ENCODE results near the gene SRP19. TPM values are rescaled to one million over a fixed set of nuclear protein-coding genes. Genes with fewer than 3 reads are reported as not detected.
"Not testable (repeated sequence)": the region's sequence is repeated elsewhere in the genome, so short reads cannot be mapped to it uniquely, and the experiment has no call there.

The SRP19 gene
- total and polyA plus RNA-seq, 10 of the 15 experiments (the other 5 are each of a cell fraction or from before 2014, with no cell fraction given) = 43.4 to 379 (median 156) TPM

- TSS peak; percentile 99 for BruUV-seq (replicated peaks)
- Histone ChIP-seq H3K4me2 (ENCODE audit: control insufficient read depth, insufficient read depth) (peak overlapping the region; percentile 82), H3K79me2 (ENCODE audit: control insufficient read depth, insufficient read depth, low read length) (peaks cover 38% of the 10 kb centered on the region), H3K4me3 (peak overlapping the region; percentile 64), H2AFZ (ENCODE audit: control insufficient read depth, low read depth, low read length) (peak overlapping the region; percentile 98), H3K9ac (ENCODE audit: control insufficient read depth, insufficient read depth, low read length) (peak overlapping the region; percentile 97), H3K27ac (ENCODE audit: control insufficient read depth, insufficient read depth) (peak overlapping the region; percentile 90)
- 70% methylated on average over 10 of the region's 11 CpGs for WGBS (ENCODE audit: insufficient coverage, insufficient replicate concordance, low lambda C conversion rate, missing lambda C conversion rate)
- not testable (repeated sequence) for H3K4me1 ChIP-seq (ENCODE audit: control insufficient read depth, insufficient read depth, low read length); H3K27me3 ChIP-seq (replicated peaks in 1 of 2; ENCODE audit: control insufficient read depth in 2 of 2, insufficient read depth in 2 of 2, low read length in 1 of 2); H3K9me3 ChIP-seq (replicated peaks; ENCODE audit: control insufficient read depth, insufficient read depth, low read length); FAIRE-seq; DNase-seq (ENCODE audit: low read depth, low spot score); H4K20me1 ChIP-seq (ENCODE audit: control insufficient read depth, insufficient read depth); ATAC-seq; H3K36me3 ChIP-seq (ENCODE audit: control insufficient read depth in 2 of 2, insufficient read depth in 2 of 2, low read length in 1 of 2)
- ChIA-PET SMC1A (ENCODE audit: uncharacterized antibody, unreplicated experiment) (interaction anchor here (0.6 to 1.9 kb wide), 13 partner anchors 9 to 104 kb away, joined by 3 to 12 read pairs (median 3); partner anchors contain the start of gene REEP5), CTCF (interaction anchor here (0.9 to 3.9 kb wide), 6 partner anchors 12 to 309 kb away, joined by 3 to 28 read pairs (median 4); partner anchors contain the start of gene DCP2), POLR2A (interaction anchor here (0.6 to 1.6 kb wide), 8 partner anchors 12 to 458 kb away, joined by 3 to 15 read pairs (median 4); no protein-coding TSS in a partner anchor), RAD21 (ENCODE audit: unreplicated experiment) (interaction anchor here (0.7 to 1.7 kb wide), 8 partner anchors 16 to 169 kb away, joined by 3 to 7 read pairs (median 3); partner anchors contain the start of gene DCP2)
- TF ChIP-seq MTA2 (IDR thresholded peaks at IDR 0.05; ENCODE audit: low read depth) (peak; percentile 14; the same call in 1 of the 2 replicates), MLLT1 (IDR thresholded peaks at IDR 0.05) (peak; percentile 95)
- intact Hi-C loops (cut with micrococcal nuclease; ENCODE audit: unreplicated experiment) = loop anchor here (2.0 to 5.0 kb wide), 2 partner anchors 62 to 108 kb away; partner anchors contain the start of gene REEP5
- in situ Hi-C loops (cut with MboI) = loop anchor here (5.0 kb wide), 1 partner anchor 107 kb away; no protein-coding TSS in a partner anchor
These were observed 537 bp upstream of the SRP19 start for GRCh38 chr5:112860571-112860928.

GRCh38 chr5:112861638-112861985 is 525 bp downstream of the SRP19 start:
- Histone ChIP-seq H3K27me3 (replicated peaks in 1 of 2; ENCODE audit: control insufficient read depth in 2 of 2, insufficient read depth in 2 of 2, low read length in 1 of 2) (no peaks in the 10 kb centered on the region), H3K9ac (ENCODE audit: control insufficient read depth, insufficient read depth, low read length) (peak overlapping the region; percentile 97), H4K20me1 (ENCODE audit: control insufficient read depth, insufficient read depth) (no peaks in the 10 kb centered on the region), H2AFZ (ENCODE audit: control insufficient read depth, low read depth, low read length) (peak overlapping the region; percentile 77), H3K4me3 (peak overlapping the region; percentile 94), H3K79me2 (ENCODE audit: control insufficient read depth, insufficient read depth, low read length) (peaks cover 38% of the 10 kb centered on the region), H3K4me1 (ENCODE audit: control insufficient read depth, insufficient read depth, low read length) (peaks cover 8% of the 10 kb centered on the region), H3K4me2 (ENCODE audit: control insufficient read depth, insufficient read depth) (peak overlapping the region; percentile 93), H3K27ac (ENCODE audit: control insufficient read depth, insufficient read depth) (peak overlapping the region; percentile 90), H3K9me3 (replicated peaks; ENCODE audit: control insufficient read depth, insufficient read depth, low read length) (no peaks in the 10 kb centered on the region), H3K36me3 (ENCODE audit: control insufficient read depth in 2 of 2, insufficient read depth in 2 of 2, low read length in 1 of 2) (peaks cover 2 to 11% of the 10 kb centered on the region in 2 experiments; a peak in 1 of 4 replicates)
- ChIA-PET POLR2A (interaction anchor here (0.5 to 1.6 kb wide), 6 partner anchors 13 to 148 kb away, joined by 3 to 15 read pairs (median 4); no protein-coding TSS in a partner anchor), CTCF (interaction anchor here (1.1 to 2.1 kb wide), 3 partner anchors 45 to 310 kb away, joined by 4 to 7 read pairs (median 4); no protein-coding TSS in a partner anchor), SMC1A (ENCODE audit: uncharacterized antibody, unreplicated experiment) (interaction anchor here (0.7 to 1.9 kb wide), 5 partner anchors 17 to 108 kb away, joined by 3 to 12 read pairs (median 3); partner anchors contain the start of gene REEP5), RAD21 (ENCODE audit: unreplicated experiment) (interaction anchor here (0.5 to 1.7 kb wide), 3 partner anchors 13 to 114 kb away, joined by 3 to 7 read pairs (median 3); no protein-coding TSS in a partner anchor)
- intact Hi-C loops (cut with micrococcal nuclease; ENCODE audit: unreplicated experiment) = loop anchor here (2.0 to 5.0 kb wide), 2 partner anchors 61 to 107 kb away; partner anchors contain the start of gene REEP5
- in situ Hi-C loops (cut with MboI) = loop anchor here (5.0 kb wide), 1 partner anchor 106 kb away; no protein-coding TSS in a partner anchor
- TF ChIP-seq ATF3 (IDR thresholded peaks at IDR 0.05; ENCODE audit: borderline replicate concordance, extremely low read depth, low read depth, low read length) (no peak), DPF2 (IDR thresholded peaks at IDR 0.05) (no peak), BACH1 (IDR thresholded peaks at IDR 0.05; ENCODE audit: borderline replicate concordance) (no peak)
- no peak for ATAC-seq
- under 1% methylated on average over 8 of the region's 8 CpGs for WGBS (ENCODE audit: insufficient coverage, insufficient replicate concordance, low lambda C conversion rate, missing lambda C conversion rate)
- BruUV-seq (replicated peaks) = TSS peak; percentile 68
- no peak for DNase-seq (ENCODE audit: low read depth, low spot score)
- no peak for FAIRE-seq

Measured in GM12878 (cell line).